HCT116 (cell line): ENCODE results near the gene IL17RA. TPM values are rescaled to one million over a fixed set of nuclear protein-coding genes. Genes with fewer than 3 reads are reported as not detected.

Experiments
- ATAC-seq: fragments of 200-7000 bp; cut with Tn5 transposase; 2 replicates; pipeline ENCODE4 v1.9.1; 2020; ENCODE audit warnings: mild to moderate bottlenecking, moderate library complexity
- BruUV-seq: library from RNA; stranded (reverse); fragments of 400-500 nt; replicated peaks from 2 replicates; lab custom pipeline; 2021; lab: Mats Ljungman, UMichigan
- CTCF ChIA-PET: fragments of 300-600 bp; sonication (Branson Sonifier 250); formaldehyde crosslinking; loops from one replicate; lab custom pipeline; 2021; ENCODE audit warnings: antibody characterized with exemption; lab: Charles Lee
- POLR2A ChIA-PET: fragments of 300-600, 350-600 bp; sonication (Branson Sonifier 250); formaldehyde crosslinking; loops from one replicate; lab custom pipeline; 2021; ENCODE audit warnings: antibody characterized with exemption; lab: Charles Lee
- RAD21 ChIA-PET, 2 experiments: fragments of 300-600 bp; sonication (Branson Sonifier 250); formaldehyde crosslinking; loops; one replicate each; lab custom pipeline; 2023; ENCODE audit warnings: low total read pairs in 2 of 2; ENCODE audit not compliant: uncharacterized antibody in 2 of 2, unreplicated experiment in 2 of 2, low non-redundant PET in 1 of 2; lab: Charles Lee
- DNase-seq: peaks from one replicate; pipeline ENCODE4 v3.0.0-alpha.2; 2010; ENCODE audit warnings: low read depth, low spot score
- H2AFZ ChIP-seq: fragments of 200-600 bp; shearing (Covaris generic), sonication (generic); 2 replicates; pipeline ENCODE4 v1.6.1; 2017; ENCODE audit warnings: low read depth, mixed run types, mixed read lengths, antibody characterized with exemption, low read length; ENCODE audit not compliant: poor library complexity, severe bottlenecking
- H3K27ac ChIP-seq: 2 replicates; pipeline ENCODE4 v1.5.1; 2012; ENCODE audit warnings: low read depth, low read length
- H3K27me3 ChIP-seq: fragments of 200-600 bp; sonication (generic); 2 replicates; pipeline ENCODE4 v1.6.1; 2016; ENCODE audit warnings: mixed run types, low read length, mixed read lengths; ENCODE audit not compliant: insufficient read depth
- H3K36me3 ChIP-seq, 2 experiments: fragments of 200-500 bp in 1 of 2; fragments of 200-600 bp in 1 of 2; sonication (Bioruptor generic) in 1 of 2; sonication (generic) in 1 of 2; 2 replicates each; pipeline versions ENCODE4 v1.5.1 to v1.6.1; 2014 to 2016; ENCODE audit warnings: low read length in 2 of 2, inconsistent platforms in 1 of 2, mixed read lengths in 1 of 2, mixed run types in 1 of 2; ENCODE audit not compliant: insufficient read depth in 2 of 2, control insufficient read depth in 1 of 2
- H3K4me1 ChIP-seq, 2 experiments: fragments of 200-600 bp in 1 of 2; sonication (generic) in 1 of 2; 2 replicates each; pipeline versions ENCODE4 v1.5.1 to v1.6.1; 2012 to 2017; ENCODE audit warnings: low read length in 2 of 2, inconsistent platforms in 1 of 2, mild to moderate bottlenecking in 1 of 2, mixed read lengths in 1 of 2, mixed run types in 1 of 2, moderate library complexity in 1 of 2; ENCODE audit not compliant: insufficient read depth in 2 of 2, control insufficient read depth in 1 of 2
- H3K4me2 ChIP-seq: fragments of 200-600 bp; sonication (generic); 2 replicates; pipeline ENCODE4 v1.6.1; 2017; ENCODE audit warnings: mixed run types, low read length, mixed read lengths
- H3K4me3 ChIP-seq, 2 experiments: fragments of 200-600 bp in 1 of 2; sonication (generic) in 1 of 2; replicated peaks in 1 of 2; 2 replicates each; pipeline ENCODE4 v1.5.1; 2011 to 2016; ENCODE audit warnings: low read length in 2 of 2, control low read depth in 1 of 2, low read depth in 1 of 2, mild to moderate bottlenecking in 1 of 2, mixed read lengths in 1 of 2, mixed run types in 1 of 2
- H3K79me2 ChIP-seq: fragments of 200-600 bp; sonication (generic); 2 replicates; pipeline ENCODE4 v1.6.1; 2017; ENCODE audit warnings: mild to moderate bottlenecking, mixed run types, low read length, moderate library complexity, mixed read lengths; ENCODE audit not compliant: insufficient read depth
- H3K9ac ChIP-seq: fragments of 200-600 bp; sonication (generic); 2 replicates; pipeline ENCODE4 v1.6.1; 2016; ENCODE audit warnings: low read length, mixed read lengths
- H3K9me2 ChIP-seq: fragments of 200-600 bp; sonication (generic), shearing (Covaris generic); 2 replicates; pipeline ENCODE4 v1.6.1; 2017; ENCODE audit warnings: mixed run types, mild to moderate bottlenecking, moderate library complexity; ENCODE audit not compliant: insufficient read depth
- H3K9me3 ChIP-seq, 2 experiments: fragments of 200-500 bp in 1 of 2; fragments of 200-600 bp in 1 of 2; sonication (Bioruptor generic) in 1 of 2; sonication (generic) in 1 of 2; 2 replicates each; pipeline ENCODE4 v1.6.1; 2014 to 2017; ENCODE audit warnings: low read length in 2 of 2, mixed read lengths in 2 of 2, inconsistent platforms in 1 of 2, low read depth in 1 of 2, mild to moderate bottlenecking in 1 of 2, mixed run types in 1 of 2, moderate library complexity in 1 of 2; ENCODE audit not compliant: control insufficient read depth in 1 of 2, insufficient read depth in 1 of 2
- H4K20me1 ChIP-seq: fragments of 200-600 bp; sonication (generic), shearing (Covaris generic); 2 replicates; pipeline ENCODE4 v1.6.1; 2017; ENCODE audit warnings: mixed run types, mild to moderate bottlenecking, moderate library complexity; ENCODE audit not compliant: insufficient read depth
- ATF3 ChIP-seq: IDR thresholded peaks from 2 replicates; pipeline ENCODE4 v1.6.1; 2012
- CEBPB ChIP-seq: IDR thresholded peaks from 2 replicates; pipeline ENCODE4 v1.6.1; 2012; ENCODE audit warnings: low read depth
- CTCF ChIP-seq, 3 experiments: fragments of 200-600 bp in 1 of 3; sonication (generic) in 1 of 3; IDR thresholded peaks in 2 of 3; conservative IDR thresholded peaks in 1 of 3; 2 replicates each; pipeline ENCODE4 v1.5.1; 2012 to 2017; ENCODE audit warnings: low read depth in 2 of 3, low read length in 2 of 3, antibody characterized with exemption in 1 of 3, borderline replicate concordance in 1 of 3, control low read depth in 1 of 3, mild to moderate bottlenecking in 1 of 3, mixed read lengths in 1 of 3, mixed run types in 1 of 3, moderate library complexity in 1 of 3; ENCODE audit not compliant: insufficient read depth in 1 of 3
- EGR1 ChIP-seq: IDR thresholded peaks from 2 replicates; pipeline ENCODE4 v1.6.1; 2012; ENCODE audit warnings: low read depth
- ELF1 ChIP-seq: IDR thresholded peaks from 2 replicates; pipeline ENCODE4 v1.6.1; 2012; ENCODE audit warnings: low read depth, borderline replicate concordance
- EZH2phosphoT487 ChIP-seq: fragments of 200-600 bp; IDR thresholded peaks from 2 replicates; pipeline ENCODE4 v1.6.1; 2018; ENCODE audit warnings: antibody characterized with exemption, borderline replicate concordance
- JUND ChIP-seq: IDR thresholded peaks from 2 replicates; pipeline ENCODE4 v1.6.1; 2012
- MAX ChIP-seq: IDR thresholded peaks from 2 replicates; pipeline ENCODE4 v1.6.1; 2012
- POLR2A ChIP-seq: IDR thresholded peaks from 2 replicates; pipeline ENCODE4 v1.7.0; 2011; ENCODE audit warnings: borderline replicate concordance; ENCODE audit not compliant: insufficient read depth, insufficient read length; ENCODE audit errors: extremely low read depth
- POLR2AphosphoS5 ChIP-seq: IDR thresholded peaks from 2 replicates; pipeline ENCODE4 v1.6.1; 2011; ENCODE audit warnings: mild to moderate bottlenecking, low read depth, low read length, moderate library complexity
- RAD21 ChIP-seq: IDR thresholded peaks from 2 replicates; pipeline ENCODE4 v1.6.1; 2012; ENCODE audit warnings: low read depth, mild to moderate bottlenecking
- ZBTB33 ChIP-seq: IDR thresholded peaks from 2 replicates; pipeline ENCODE4 v1.6.1; 2011; ENCODE audit warnings: mild to moderate bottlenecking, low read length, moderate library complexity; ENCODE audit not compliant: insufficient replicate concordance; ENCODE audit errors: extremely low read depth
- ZFX ChIP-seq: fragments of 450-650 bp; IDR thresholded peaks from 2 replicates; pipeline ENCODE4 v1.6.1; 2017
- ZNF274 ChIP-seq: fragments of 200-500 bp; sonication (Bioruptor generic); IDR thresholded peaks from 2 replicates; pipeline ENCODE4 v1.6.1; 2014; ENCODE audit warnings: mild to moderate bottlenecking, low read depth, low read length, inconsistent platforms
- intact Hi-C: fragments of 100-400 bp; cut with micrococcal nuclease; formaldehyde crosslinking; loops from 2 replicates; pipeline ENCODE4 v1.10.0; 2022
- total RNA-seq: library from RNA; stranded (reverse); gene quantifications from one replicate; pipeline ENCODE4 v1.2.1, GENCODE V29; 2021; ENCODE audit not compliant: unreplicated experiment

The IL17RA gene
- total RNA-seq, 1 experiment from 2014 or later, result 17.3 TPM

- intact Hi-C loops, result no loop called here
- Histone ChIP-seq H4K20me1 (no peaks in the 10 kb centered on the region), H3K9me2 (no peaks in the 10 kb centered on the region), H3K4me1 (peaks cover 10 to 20% of the 10 kb centered on the region in 2 experiments; a peak in 3 of 4 replicates), H3K4me2 (no peak overlapping the region), H3K36me3 (no peaks in the 10 kb centered on the region; a peak in 1 of 4 replicates), H2AFZ (no peak overlapping the region), H3K27me3 (no peaks in the 10 kb centered on the region), H3K27ac (no peak overlapping the region), H3K4me3 (no peak overlapping the region), H3K79me2 (peaks cover 55% of the 10 kb centered on the region), H3K9me3 (no peaks in the 10 kb centered on the region), H3K9ac (no peak overlapping the region)
- ChIA-PET RAD21 (no interaction called here), POLR2A (no interaction called here), CTCF (interaction anchor here (1.4 kb wide), 2 partner anchors 84 to 414 kb away, joined by 4 to 7 read pairs; no protein-coding TSS in a partner anchor)
- no peak for TF ChIP-seq EZH2phosphoT487
- no peak for TF ChIP-seq POLR2A
- no peak for TF ChIP-seq ZNF274
- TF ChIP-seq JUND, result no peak
- TF ChIP-seq RAD21, result no peak
- no peak for TF ChIP-seq POLR2AphosphoS5
- TF ChIP-seq ZFX, result no peak
- TF ChIP-seq CEBPB, result no peak
- no peak for TF ChIP-seq EGR1
- TF ChIP-seq CTCF (IDR thresholded peaks at IDR 0.05 in 2 of 3, conservative IDR thresholded peaks at IDR 0.05 in 1 of 3; ENCODE audit: borderline replicate concordance in 1 of 3, insufficient read depth in 1 of 3, low read depth in 2 of 3, low read length in 2 of 3), result no peak
- TF ChIP-seq MAX, result no peak
- no peak for TF ChIP-seq ZBTB33
- no peak for TF ChIP-seq ATF3
- TF ChIP-seq ELF1, result no peak
- BruUV-seq, result no TSS peak
- ATAC-seq (no peak), DNase-seq (no peak)
Measured at GRCh38 chr22:17087498-17088131, 2.8 kb downstream of the IL17RA start.
